Adrenal gland (tissue), 12 donors: ENCODE results near the gene EHBP1. TPM values are rescaled to one million over a fixed set of nuclear protein-coding genes. Genes with fewer than 3 reads are reported as not detected.

Experiments
- DNase-seq, 7 donors: peaks; one replicate each; pipeline ENCODE4 v3.0.0-alpha.2; 2019 to 2020
- H3K27ac ChIP-seq, 5 donors: fragments of 200-600 bp; sonication (generic) in 4 of 5; 1 replicate in 3 of 5; 2 replicates in 2 of 5; pipeline versions ENCODE4 v1.5.1 to v1.8.0; 2016 to 2020; ENCODE audit warnings: mild to moderate bottlenecking in 1 of 5
- H3K27me3 ChIP-seq: fragments of 200-600 bp; 2 replicates; pipeline ENCODE4 v1.8.0; 2021
- H3K36me3 ChIP-seq, 2 donors: fragments of 200-600 bp; replicated peaks in 1 of 2; 1 replicate in 1 of 2; 2 replicates in 1 of 2; pipeline versions ENCODE4 v1.5.1 to v1.8.0; 2018 to 2022
- H3K4me1 ChIP-seq, 2 donors: fragments of 200-600 bp; replicated peaks in 1 of 2; 1 replicate in 1 of 2; 2 replicates in 1 of 2; pipeline versions ENCODE4 v1.5.1 to v1.8.0; 2018 to 2021
- H3K4me3 ChIP-seq, 4 donors: fragments of 200-600 bp; sonication (generic) in 3 of 4; one replicate each; pipeline ENCODE4 v1.5.1; 2016 to 2018
- H3K9me3 ChIP-seq, 3 donors: fragments of 200-600 bp; sonication (generic) in 1 of 3; replicated peaks in 1 of 3; 1 replicate in 2 of 3; 2 replicates in 1 of 3; pipeline versions ENCODE4 v1.5.1 to v1.8.0; 2016 to 2021
- CTCF ChIP-seq, 6 experiments: fragments of 450-650 bp in 4 of 6; fragments of 200-600 bp in 2 of 6; sonication (generic) in 1 of 6; IDR thresholded peaks; 1 replicate in 5 of 6; 2 replicates in 1 of 6; pipeline versions ENCODE4 v1.5.1 to v1.8.0; 2016 to 2021; ENCODE audit warnings: antibody characterized with exemption in 6 of 6, mild to moderate bottlenecking in 2 of 6, moderate library complexity in 1 of 6
- POLR2A ChIP-seq, 2 donors: fragments of 450-650 bp; IDR thresholded peaks; one replicate each; pipeline ENCODE4 v1.6.1; 2017; ENCODE audit warnings: antibody characterized with exemption in 2 of 2, mild to moderate bottlenecking in 2 of 2, moderate library complexity in 1 of 2
- whole genome bisulfite sequencing, 4 donors: extraction: QIAGEN DNeasy Blood & Tissue Kit in 2 of 4; methylation state at CpG; one replicate each; pipeline versions ENCODE4 v1.1.5 to v1.1.7; 2013 to 2017; 5-methylcytosine and 5-hydroxymethylcytosine counted together
- intact Hi-C, 2 donors: fragments of 100-400 bp; cut with DNase I; formaldehyde crosslinking; loops; one replicate each; pipeline versions ENCODE4 v1.14.1 to v1.15.0; 2022 to 2023
- polyA plus RNA-seq, 3 donors: library from polyadenylated mRNA; stranded (reverse); fragments of 200-250 nt in 2 of 3; fragments of 350-450 nt in 1 of 3; fragmentation: Illumina TruSeq in 1 of 3; extraction: RNeasy Lipid Tissue Mini Kit (QIAGEN cat#74804) in 1 of 3; gene quantifications; one replicate each; pipeline ENCODE4 v1.2.3, GENCODE V29; 2013 to 2014
- total RNA-seq, 9 donors: library from RNA; depleted of rRNA in 4 of 9; stranded (reverse); fragments of >200 nt in 4 of 9; fragments of 120-200 nt in 1 of 9; fragmentation: NEBNext Ultra II Directional in 1 of 9; extraction: Animal tissue kit (Norgen Biotek cat#: 25700) in 1 of 9; gene quantifications; one replicate each; pipeline versions ENCODE4 v1.1.0 to v1.2.4, GENCODE V29; 2013 to 2023
- donor health status: healthy with polysubstance abuse.
- donor health status: Bipolar disorder and iron deficiency.
- donor health status: DM: yes; HTN: yes; CAD: no.
- donor health status: DM: no; HTN: no; CAD: no.
- donor health status: DM: no; HTN: no; CAD: no.
- donor health status: DM: yes; HTN: yes; CAD: no.

EHBP1 gene
- total and polyA plus RNA-seq, 12 donors = 13.5 to 83.6 (median 46.3) TPM

GRCh38 chr2:62713837-62714236 is 8.3 kb downstream of the EHBP1 start:
- Histone ChIP-seq H3K9me3 (no peaks in the 10 kb centered on the region), H3K27me3 (no peaks in the 10 kb centered on the region), H3K4me1 (peaks cover 0 to 23% of the 10 kb centered on the region in 2 donors), H3K4me3 (no peak overlapping the region), H3K36me3 (no peaks in the 10 kb centered on the region), H3K27ac (no peak overlapping the region)
- intact Hi-C loops = no loop called here
- DNase-seq = no peak
- TF ChIP-seq POLR2A (IDR thresholded peaks at IDR 0.05) (no peak), CTCF (IDR thresholded peaks at IDR 0.05) (no peak)

- H3K36me3 ChIP-seq = no peaks in the 10 kb centered on the region
- no peak overlapping the region for H3K4me3 ChIP-seq
- H3K9me3 ChIP-seq = no peaks in the 10 kb centered on the region
- TF ChIP-seq POLR2A (IDR thresholded peaks at IDR 0.05) (no peak), CTCF (IDR thresholded peaks at IDR 0.05) (no peak)
- H3K27me3 ChIP-seq = no peaks in the 10 kb centered on the region
- intact Hi-C loops = no loop called here
- H3K4me1 ChIP-seq = peaks cover 0 to 8% of the 10 kb centered on the region in 2 donors
- 81 to 85% (median 83%) methylated on average over 4 of the region's 4 CpGs for WGBS, 4 donors
- no peak for DNase-seq
- no peak overlapping the region for H3K27ac ChIP-seq
These were observed 11.3 kb downstream of the EHBP1 start for GRCh38 chr2:62716768-62717167.

GRCh38 chr2:62717503-62718081 is 12.1 kb downstream of the EHBP1 start:
- no peak for DNase-seq
- Histone ChIP-seq H3K4me1 (peaks cover 0 to 8% of the 10 kb centered on the region in 2 donors), H3K27ac (no peak overlapping the region), H3K27me3 (no peaks in the 10 kb centered on the region), H3K4me3 (no peak overlapping the region), H3K9me3 (no peaks in the 10 kb centered on the region), H3K36me3 (no peaks in the 10 kb centered on the region)
- 82 to 91% (median 87%) methylated on average over 4 of the region's 4 CpGs for WGBS, 4 donors
- TF ChIP-seq POLR2A (IDR thresholded peaks at IDR 0.05) = no peak
- no peak for TF ChIP-seq CTCF (IDR thresholded peaks at IDR 0.05)
- intact Hi-C loops = no loop called here

- intact Hi-C loops = no loop called here
- Histone ChIP-seq H3K4me3 (no peak overlapping the region), H3K27me3 (no peaks in the 10 kb centered on the region), H3K9me3 (no peaks in the 10 kb centered on the region), H3K36me3 (no peaks in the 10 kb centered on the region), H3K27ac (no peak overlapping the region), H3K4me1 (peaks cover 0 to 8% of the 10 kb centered on the region in 2 donors)
- WGBS, 4 donors = 93 to 99% (median 96%) methylated on average over 2 of the region's 2 CpGs
- DNase-seq = no peak
- TF ChIP-seq CTCF (IDR thresholded peaks at IDR 0.05) (no peak), POLR2A (IDR thresholded peaks at IDR 0.05) (no peak)
These were observed 12.8 kb downstream of the EHBP1 start for GRCh38 chr2:62718225-62718822.
